22Rv1 (cell line): ENCODE measurements around the gene ACOXL.

ENCODE experiments used
- H3K27ac ChIP-seq: fragments of 450-650 bp; 2 replicates; pipeline ENCODE4 v1.5.1; 2017
- ZFX ChIP-seq: fragments of 450-650 bp; IDR thresholded peaks from 2 replicates; pipeline ENCODE4 v1.6.1; 2017; ENCODE audit warnings: antibody characterized with exemption, borderline replicate concordance
- TF ChIP-seq, protein P1 (sequence below): fragments of 450-650 bp; IDR thresholded peaks from 2 replicates; pipeline ENCODE4 v1.5.1; 2017; ENCODE audit warnings: mild to moderate bottlenecking

ACOXL gene

DNA sequence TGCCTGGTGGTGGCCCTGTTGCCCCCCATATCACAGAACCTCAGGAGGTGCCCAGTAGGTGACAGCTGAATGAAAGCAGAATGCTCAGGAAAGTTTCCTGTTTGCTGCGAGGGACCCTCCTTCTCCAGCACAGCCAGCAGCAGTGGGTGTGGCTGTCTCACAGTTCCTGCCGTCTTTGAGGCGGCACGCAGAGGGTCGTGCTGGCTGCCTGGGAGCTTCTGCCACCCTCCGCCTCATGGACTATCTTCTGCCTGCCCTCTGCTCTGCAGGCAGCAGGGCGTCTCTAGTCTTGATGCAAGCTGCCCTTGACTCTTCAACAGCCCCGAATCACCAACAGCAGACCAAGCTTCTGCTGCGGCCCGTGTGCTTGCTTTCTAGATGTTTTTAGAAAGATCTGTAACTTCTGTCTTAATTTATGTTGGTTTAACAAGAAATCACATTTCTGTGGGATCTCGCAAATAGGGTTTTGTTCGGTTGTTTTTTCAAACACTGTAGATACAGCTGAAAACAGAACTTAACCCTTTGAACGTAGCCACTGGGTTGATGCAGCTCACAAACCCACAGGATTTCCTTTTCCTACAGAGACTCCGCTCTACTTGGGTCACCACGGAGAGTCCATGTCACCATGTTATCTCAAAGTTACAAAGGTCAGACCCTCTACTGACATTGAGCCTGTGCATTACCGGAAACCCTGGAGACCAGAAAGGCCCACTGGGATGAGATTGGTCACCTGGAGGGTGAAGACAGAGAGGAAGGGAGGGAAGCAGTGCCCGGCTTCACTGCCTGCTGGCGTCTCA lies 144.9 kb downstream of the ACOXL start:
- TF ChIP-seq ZFX: no peak
- TF ChIP-seq, protein P1, sequence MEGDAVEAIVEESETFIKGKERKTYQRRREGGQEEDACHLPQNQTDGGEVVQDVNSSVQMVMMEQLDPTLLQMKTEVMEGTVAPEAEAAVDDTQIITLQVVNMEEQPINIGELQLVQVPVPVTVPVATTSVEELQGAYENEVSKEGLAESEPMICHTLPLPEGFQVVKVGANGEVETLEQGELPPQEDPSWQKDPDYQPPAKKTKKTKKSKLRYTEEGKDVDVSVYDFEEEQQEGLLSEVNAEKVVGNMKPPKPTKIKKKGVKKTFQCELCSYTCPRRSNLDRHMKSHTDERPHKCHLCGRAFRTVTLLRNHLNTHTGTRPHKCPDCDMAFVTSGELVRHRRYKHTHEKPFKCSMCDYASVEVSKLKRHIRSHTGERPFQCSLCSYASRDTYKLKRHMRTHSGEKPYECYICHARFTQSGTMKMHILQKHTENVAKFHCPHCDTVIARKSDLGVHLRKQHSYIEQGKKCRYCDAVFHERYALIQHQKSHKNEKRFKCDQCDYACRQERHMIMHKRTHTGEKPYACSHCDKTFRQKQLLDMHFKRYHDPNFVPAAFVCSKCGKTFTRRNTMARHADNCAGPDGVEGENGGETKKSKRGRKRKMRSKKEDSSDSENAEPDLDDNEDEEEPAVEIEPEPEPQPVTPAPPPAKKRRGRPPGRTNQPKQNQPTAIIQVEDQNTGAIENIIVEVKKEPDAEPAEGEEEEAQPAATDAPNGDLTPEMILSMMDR: no peak
- H3K27ac ChIP-seq: no peak overlapping the region

DNA sequence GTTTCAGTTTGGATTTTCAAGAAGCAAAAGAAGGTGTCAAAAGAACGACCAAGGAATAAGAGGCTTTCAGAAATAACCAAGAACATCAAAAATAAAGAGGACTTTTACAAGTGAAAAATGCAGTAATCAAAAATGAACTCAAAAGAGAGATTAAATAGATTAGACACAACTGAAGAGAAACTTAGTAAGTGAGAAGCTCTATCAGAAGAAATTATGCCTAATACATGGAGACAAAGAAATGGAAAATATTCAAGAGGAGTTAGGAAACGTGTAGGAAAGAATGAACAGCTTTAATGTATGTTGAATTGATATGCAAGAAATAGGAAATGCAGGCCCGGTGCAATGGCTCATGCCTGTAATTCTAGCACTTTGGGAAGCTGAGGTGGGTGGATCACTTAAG lies 145.8 kb downstream of the ACOXL start:
- no peak overlapping the region for H3K27ac ChIP-seq
- TF ChIP-seq, protein P1: no peak
- no peak for TF ChIP-seq ZFX

DNA sequence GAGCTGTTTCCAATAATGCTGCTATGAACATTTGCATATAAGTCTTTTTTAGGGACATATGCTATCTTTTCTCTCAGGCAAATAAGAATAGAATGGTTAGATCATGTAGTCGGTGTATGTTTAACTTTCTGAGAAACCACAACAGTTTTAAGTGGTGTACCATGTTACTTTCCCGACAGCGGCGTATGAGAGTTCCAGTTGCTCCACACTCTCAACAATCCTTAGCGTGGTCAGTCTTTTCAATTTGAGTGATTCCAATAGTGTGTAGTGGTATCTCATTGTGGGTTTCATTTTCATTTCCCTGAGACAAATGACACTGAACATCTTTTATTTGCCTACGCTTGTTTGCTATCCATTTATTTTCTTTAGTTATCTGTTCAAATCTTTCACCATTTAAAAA lies 149.5 kb downstream of the ACOXL start:
- H3K27ac ChIP-seq: no peak overlapping the region
- TF ChIP-seq, protein P1: no peak
- TF ChIP-seq ZFX: no peak

DNA sequence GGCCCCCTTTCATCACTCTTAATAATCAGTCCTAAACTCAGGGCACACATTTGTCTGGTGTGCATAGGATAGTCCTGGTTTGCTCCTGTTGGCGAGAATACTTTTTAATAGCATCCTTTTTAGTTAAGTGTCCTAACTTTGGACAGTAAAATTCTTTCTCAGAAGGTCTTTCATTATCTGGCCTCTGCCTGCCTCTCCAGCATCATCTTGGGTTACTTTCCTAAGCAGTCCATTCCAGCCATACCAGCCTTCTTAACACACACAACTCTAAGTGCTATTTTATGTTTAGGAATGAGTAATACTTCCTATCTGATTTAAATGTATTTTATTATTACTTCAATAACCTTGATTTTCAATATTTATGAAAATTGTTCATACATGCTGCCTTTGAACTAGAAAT lies 151.0 kb downstream of the ACOXL start:
- TF ChIP-seq, protein P1: no peak
- no peak for TF ChIP-seq ZFX
- H3K27ac ChIP-seq: no peak overlapping the region

DNA sequence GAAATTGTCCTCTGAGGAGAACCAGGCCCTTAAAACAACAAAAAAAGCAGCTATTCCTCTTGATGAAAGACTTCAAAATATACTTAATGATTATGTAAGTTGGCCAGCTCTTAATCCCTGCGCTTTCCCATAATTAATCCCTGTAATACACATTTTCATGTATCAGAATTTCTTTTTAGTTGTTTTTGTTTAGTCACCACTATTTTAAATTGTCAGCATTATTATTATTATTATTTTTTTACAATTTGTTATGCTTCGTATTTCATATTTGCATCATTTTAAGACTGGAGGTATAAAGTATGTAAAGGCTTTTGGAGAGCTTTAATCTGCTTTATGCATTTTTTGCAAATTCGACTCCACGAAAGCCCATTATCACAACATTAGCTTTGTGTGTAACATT lies 152.9 kb downstream of the ACOXL start:
- no peak for TF ChIP-seq ZFX
- TF ChIP-seq, protein P1: no peak
- no peak overlapping the region for H3K27ac ChIP-seq

DNA sequence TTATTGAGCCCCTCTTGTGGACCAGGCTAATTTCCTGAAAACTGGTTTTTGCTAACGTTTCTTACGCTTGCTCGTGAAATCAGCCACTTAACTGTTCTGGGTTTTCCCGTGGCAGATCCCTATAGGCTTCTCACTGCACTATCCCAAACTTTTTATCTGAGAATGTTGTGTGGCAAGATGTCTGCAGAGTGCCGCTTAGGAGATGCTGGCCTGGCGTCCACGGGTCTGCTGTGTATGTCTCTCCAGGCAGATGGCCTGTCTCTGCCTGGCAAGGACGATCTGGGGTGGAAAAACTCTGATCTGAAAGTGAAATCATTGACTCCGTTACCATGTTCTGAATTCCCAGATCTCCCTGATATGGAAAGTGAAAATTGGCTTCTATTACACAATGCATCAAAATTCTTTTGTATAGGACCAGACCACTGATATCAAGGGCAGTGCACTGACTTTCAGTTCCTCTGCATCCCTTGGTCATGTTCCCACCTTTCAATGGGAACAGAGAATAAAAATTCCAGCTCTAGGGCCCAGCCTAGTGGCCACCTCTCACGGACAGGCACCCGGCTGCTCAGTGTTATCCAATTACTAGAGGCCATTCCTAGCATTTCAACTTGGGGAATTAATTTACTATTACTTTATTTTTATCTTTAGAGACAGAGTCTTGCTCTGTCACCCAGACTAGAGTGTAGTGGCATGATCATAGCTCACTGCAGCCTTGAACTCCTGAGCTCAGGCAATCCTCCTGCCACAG lies 154.6 kb downstream of the ACOXL start:
- H3K27ac ChIP-seq: no peak overlapping the region
- TF ChIP-seq, protein P1: no peak
- TF ChIP-seq ZFX: no peak

DNA sequence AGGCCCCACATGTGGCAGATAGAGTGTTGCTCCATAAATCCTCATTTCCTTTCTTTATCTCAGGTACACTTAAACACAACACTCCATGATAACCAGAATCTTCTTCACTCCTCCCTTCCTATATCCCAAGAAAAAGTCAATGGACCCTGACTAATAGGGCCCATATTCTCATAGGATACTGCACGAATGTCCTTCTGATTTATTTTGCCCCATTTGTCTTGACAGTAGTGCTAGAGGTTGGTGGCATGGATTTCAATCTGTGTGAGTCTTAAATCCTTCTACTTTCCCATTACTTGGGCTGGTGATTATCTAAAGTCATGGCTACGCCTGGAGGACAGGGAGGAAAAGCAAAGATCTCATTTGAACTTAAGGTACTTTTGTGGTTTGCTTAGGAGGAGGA lies 156.0 kb downstream of the ACOXL start:
- TF ChIP-seq, protein P1: no peak
- TF ChIP-seq ZFX: no peak
- no peak overlapping the region for H3K27ac ChIP-seq
